Hematopoietic multipotent progenitor cell treated with erythropoietin and hydrocortisone succinate and interleukin-3 and kit ligand, for 4 days (in vitro differentiated cells): ENCODE results near the gene TEX50.
"Not testable (repeated sequence)": the region's sequence is repeated elsewhere in the genome, so short reads cannot be mapped to it uniquely, and the experiment has no call there.

Source experiments
- DNase-seq: peaks from one replicate; pipeline ENCODE4 v3.0.0-alpha.2; 2015

TEX50 gene, protein sequence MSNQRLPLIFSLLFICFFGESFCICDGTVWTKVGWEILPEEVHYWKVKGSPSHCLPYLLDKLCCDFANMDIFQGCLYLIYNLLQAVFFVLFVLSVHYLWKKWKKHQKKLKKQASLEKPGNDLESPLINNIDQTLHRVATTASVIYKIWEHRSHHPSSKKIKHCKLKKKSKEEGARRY

GRCh38 chr1:173635116-173635515 is at the start of gene TEX50:
TSS of gene TEX50 (plus strand) at chr1:173635338. CDS start at chr1:173635522, 184 bp downstream.
- DNase-seq = no peak

GRCh38 chr1:173590557-173590956 is 44.6 kb upstream of the TEX50 start:
- peak; percentile 76 for DNase-seq

DNA sequence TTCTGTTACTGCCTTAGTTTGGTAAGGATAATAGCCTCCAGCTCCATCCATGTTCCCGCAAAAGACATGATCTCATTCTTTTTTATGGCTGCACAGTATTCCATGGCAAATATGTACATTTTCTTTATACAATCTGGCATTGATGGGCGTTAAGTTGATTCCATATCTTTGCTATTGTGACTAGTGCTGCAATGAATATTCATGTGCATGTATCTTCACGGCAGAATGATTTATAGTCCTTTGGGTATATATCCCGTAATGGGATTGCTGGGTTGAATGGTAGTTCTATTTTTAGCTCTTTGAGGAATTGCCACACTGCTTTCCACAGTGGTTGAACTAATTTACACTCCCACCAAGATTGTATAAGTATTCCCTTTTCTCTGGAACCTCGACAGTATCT is 44.0 kb upstream of the TEX50 start:
- not testable (repeated sequence) for DNase-seq

DNA sequence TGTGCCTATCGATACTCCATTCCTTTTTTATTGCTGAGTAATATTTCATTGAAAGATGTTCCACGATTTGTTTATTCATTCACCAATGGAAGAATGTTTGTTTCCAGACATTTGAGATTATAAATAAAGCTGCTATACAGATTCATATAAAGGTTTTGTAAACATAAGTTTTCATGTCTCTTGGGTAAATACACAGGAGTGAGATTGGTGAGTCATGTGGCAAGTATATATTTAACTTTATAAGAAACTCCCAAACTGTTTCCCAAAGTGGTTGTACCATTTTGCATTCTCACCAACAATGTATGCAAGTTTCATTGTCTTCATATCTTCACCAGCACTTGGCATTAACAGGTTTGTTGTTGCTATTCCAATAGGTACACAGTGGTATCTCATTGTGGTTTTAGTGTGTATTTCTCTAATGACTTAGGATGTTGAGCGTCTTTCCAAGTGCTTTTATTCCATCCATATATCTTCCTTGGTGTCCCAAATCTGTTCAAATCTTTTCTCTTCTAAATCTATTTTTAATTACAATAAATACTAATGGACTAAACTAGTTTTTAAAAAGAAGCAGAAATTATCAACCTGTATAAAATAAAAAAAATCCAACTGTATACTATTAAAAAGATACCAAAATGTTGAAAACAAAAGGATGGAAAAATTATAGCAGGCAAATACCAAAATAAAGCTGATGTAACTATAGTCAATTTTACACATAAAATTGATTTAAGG is 38.9 kb upstream of the TEX50 start:
- no peak for DNase-seq

DNA sequence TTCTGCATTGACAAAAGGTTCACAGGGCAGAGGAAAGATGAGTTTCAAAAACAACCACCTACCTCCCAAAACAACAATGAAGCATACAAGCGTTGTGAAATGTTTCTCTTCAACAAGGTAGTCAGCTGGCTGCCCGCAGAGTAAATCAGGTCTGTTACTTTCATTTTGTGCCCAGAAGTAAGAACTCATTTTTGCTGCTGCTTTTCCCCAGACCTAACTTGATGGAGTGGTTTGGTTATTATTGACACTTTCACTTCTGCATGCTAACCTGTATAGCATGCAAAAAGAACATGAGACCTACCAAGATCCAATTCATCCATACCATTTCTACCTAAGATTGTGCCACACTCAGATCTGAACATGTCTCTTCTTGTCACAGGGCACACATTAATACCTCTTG is 33.5 kb upstream of the TEX50 start:
- no peak for DNase-seq

DNA sequence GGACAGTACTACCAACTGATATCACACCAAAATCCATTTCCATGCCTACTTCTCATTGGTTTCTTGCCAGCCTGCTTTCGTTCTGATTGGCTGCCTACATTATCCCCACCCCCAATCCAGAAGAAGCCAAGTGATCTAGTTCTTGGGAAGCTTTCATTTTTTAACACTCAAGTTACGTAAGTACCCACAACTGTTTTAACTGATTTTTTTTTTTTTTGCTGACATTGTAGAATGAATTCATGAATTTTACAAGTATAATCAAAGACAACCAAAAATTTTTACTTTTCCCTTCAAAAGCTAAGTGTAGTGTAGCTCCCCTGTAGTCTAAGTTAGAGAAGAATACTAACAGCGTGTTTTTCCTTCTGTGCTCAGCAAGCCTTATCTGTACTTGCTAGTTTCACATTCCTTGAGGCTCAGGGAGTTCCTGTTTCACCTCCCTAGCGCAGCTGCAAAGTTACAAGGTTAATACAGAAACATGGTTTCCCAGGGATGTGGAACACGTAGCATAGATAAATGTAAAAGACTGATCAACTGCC is 32.0 kb upstream of the TEX50 start, which contains the start of gene SLC9C2:
TSS of gene SLC9C2 (minus strand) at position 17 of the 536 bp plus-strand sequence. CDS start 1,296 bp downstream, outside the sequence.
- peak; percentile 33 for DNase-seq

GRCh38 chr1:173608503-173609216 is 26.5 kb upstream of the TEX50 start:
- no peak for DNase-seq

GRCh38 chr1:173613086-173613485 is 22.1 kb upstream of the TEX50 start:
- DNase-seq = not testable (repeated sequence)

GRCh38 chr1:173616859-173617258 is 18.3 kb upstream of the TEX50 start:
- no peak for DNase-seq

DNA sequence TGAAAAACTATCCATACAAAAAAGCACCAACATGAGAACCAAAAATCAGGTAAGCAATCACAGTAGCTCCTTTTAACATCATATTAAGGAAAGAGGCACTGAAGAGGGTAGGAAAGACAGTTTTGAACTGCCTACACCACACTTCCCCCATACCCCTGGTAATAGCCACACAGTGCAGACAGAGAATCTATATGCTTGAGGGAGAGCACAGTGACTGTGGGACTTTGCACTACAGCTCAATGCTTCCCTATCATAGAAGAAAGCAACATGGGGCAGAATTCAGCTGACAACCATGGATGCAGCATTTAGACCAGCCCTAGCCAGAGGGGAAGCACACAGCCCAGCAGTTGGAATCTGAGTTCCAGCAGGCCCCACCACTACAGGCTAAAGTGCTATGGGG is 7.9 kb upstream of the TEX50 start:
- no peak for DNase-seq

- peak; percentile 10 for DNase-seq
Measured at GRCh38 chr1:173628888-173629287, 6.2 kb upstream of the TEX50 start.

DNA sequence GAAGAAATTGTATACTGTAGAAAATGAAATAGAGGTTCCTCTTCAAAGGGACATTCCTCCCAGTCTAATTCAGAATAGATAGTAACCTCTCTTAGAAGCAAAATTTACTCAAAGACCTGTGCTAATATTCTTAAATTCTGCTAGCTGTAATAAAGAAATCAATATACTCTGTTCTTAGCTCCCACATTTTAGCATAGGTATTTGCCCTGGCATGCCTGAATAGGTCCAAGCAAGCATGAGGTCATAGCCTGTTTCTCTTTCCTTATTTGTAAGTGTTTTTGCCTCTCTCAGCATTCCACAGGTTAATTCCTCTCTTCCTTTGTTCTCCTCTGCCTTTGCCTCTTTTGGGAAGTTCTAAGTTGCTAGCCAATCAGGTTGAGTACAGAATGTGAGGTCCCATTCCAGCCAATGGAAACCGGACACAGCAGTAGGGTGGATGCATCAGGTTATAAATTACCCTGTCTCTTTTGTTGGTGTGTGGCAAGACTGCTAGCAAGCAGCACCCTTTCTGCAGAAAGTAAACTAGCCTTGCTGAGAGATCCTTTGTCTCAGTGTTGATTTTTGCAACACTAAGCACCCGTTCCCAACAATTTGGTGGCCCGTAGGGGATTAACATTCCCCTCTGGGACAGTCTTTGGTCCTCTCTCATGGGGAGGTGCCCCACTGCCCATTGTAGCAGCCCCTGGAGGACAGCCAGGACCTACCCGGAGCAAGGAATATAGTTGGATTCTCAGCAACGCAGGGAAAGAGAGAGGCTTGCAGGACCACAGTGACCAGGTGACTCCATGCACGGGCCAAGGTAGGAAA is 2.3 kb downstream of the TEX50 start:
- DNase-seq = not testable (repeated sequence)

DNA sequence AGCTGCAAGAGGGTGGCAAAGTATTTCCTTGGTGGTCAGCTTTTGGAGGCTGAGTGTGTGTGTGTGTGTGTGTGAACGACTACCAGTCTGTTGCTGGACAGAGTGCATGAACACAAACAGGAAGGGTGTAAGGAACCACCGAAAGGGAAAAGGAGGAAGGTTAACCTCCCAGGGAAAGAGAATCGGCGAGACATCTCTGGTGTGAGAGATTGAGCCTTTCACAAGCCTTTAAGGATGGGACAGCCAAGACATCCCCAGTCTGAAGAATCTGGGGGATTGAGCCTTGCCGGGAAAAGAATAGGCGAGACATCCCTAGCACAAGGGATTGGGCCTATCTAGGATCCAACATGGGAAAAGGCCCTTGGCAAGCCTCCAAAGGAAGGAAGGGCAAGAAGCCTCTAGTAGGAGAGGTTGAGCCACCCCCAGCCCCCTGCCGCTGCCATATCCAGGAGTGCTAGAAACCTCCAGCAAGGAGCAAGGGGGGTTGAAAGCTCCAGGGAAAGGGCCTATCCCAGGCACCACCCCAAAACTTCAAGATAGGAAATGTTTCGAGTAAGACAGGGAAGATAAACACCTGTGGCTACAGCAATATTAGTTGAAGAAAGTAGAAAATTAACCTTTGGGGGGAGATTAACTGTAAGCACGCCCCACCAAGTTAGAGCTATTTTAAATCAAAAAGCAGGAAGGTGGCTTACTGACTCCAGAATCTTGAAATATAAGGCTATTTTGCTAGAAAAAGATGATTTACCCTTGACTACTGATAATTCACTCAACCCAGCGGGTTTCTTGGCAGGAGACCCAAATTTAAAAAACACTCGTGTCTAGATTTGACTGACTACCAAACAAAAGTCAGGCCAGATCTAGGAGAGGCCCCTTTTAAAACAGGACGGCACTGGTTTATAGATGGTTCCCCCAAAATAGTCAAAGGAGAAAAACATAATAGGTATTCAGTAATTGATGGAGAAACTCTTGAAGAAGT is 3.2 kb downstream of the TEX50 start:
- DNase-seq = no peak

GRCh38 chr1:173639102-173639501 is 4.0 kb downstream of the TEX50 start:
- DNase-seq = no peak

GRCh38 chr1:173642450-173643139 is 7.5 kb downstream of the TEX50 start:
- DNase-seq = not testable (repeated sequence)

GRCh38 chr1:173646656-173647055 is 11.5 kb downstream of the TEX50 start:
- DNase-seq = no peak

- no peak for DNase-seq
Measured at GRCh38 chr1:173648880-173649605, 13.9 kb downstream of the TEX50 start.

GRCh38 chr1:173660306-173660705 is 25.2 kb downstream of the TEX50 start:
- DNase-seq = no peak

- DNase-seq = no peak
Measured at GRCh38 chr1:173661271-173661670, 26.1 kb downstream of the TEX50 start.

GRCh38 chr1:173661763-173662162 is 26.6 kb downstream of the TEX50 start:
- no peak for DNase-seq
